ENCODE results near the gene CIBAR2.

CIBAR2 gene

DNA sequence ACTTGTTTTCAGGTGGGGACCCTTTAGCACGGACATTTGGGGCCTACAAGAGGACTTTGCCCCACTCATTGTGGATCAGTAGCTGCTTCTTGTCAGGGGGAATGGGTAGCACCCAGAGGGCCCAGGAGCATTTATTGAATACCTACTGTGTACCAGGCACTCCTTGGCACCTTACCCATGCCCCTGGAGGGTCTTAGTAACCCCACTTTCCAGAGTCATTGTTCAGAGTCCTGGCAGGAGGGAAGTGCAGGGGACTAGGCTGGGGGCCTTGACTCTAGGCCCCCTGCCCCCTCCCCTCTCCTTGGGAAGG lies 21.0 kb upstream of the CIBAR2 start:
- Histone ChIP-seq H3K9me3 (ENCODE audit: control insufficient read depth, insufficient read depth, low read length) (no peaks in the 10 kb centered on the region), H3K4me1 (ENCODE audit: control insufficient read depth, insufficient read depth, low read length) (no peaks in the 10 kb centered on the region), H3K36me3 (ENCODE audit: control insufficient read depth, insufficient read depth, low read length) (no peaks in the 10 kb centered on the region), H3K9ac (ENCODE audit: low read depth, low read length) (no peak overlapping the region), H3K4me3 (ENCODE audit: low read depth, low read length) (no peak overlapping the region), H3K27me3 (ENCODE audit: control insufficient read depth, insufficient read depth, low read length) (no peaks in the 10 kb centered on the region)

- no peaks in the 10 kb centered on the region for H3K9me3 ChIP-seq (ENCODE audit: control insufficient read depth, insufficient read depth, low read length)
- H3K9ac ChIP-seq (ENCODE audit: low read depth, low read length), result no peak overlapping the region
- no peaks in the 10 kb centered on the region for H3K27me3 ChIP-seq (ENCODE audit: control insufficient read depth, insufficient read depth, low read length)
- no peaks in the 10 kb centered on the region for H3K4me1 ChIP-seq (ENCODE audit: control insufficient read depth, insufficient read depth, low read length)
- H3K36me3 ChIP-seq (ENCODE audit: control insufficient read depth, insufficient read depth, low read length), result no peaks in the 10 kb centered on the region
- H3K4me3 ChIP-seq (ENCODE audit: low read depth, low read length), result no peak overlapping the region
These were observed 20.4 kb upstream of the CIBAR2 start for GRCh38 chr16:85132456-85133289.

- no peaks in the 10 kb centered on the region for H3K36me3 ChIP-seq (ENCODE audit: control insufficient read depth, insufficient read depth, low read length)
- no peak overlapping the region for H3K4me3 ChIP-seq (ENCODE audit: low read depth, low read length)
- peaks cover 2% of the 10 kb centered on the region for H3K27me3 ChIP-seq (ENCODE audit: control insufficient read depth, insufficient read depth, low read length)
- peaks cover 4% of the 10 kb centered on the region for H3K4me1 ChIP-seq (ENCODE audit: control insufficient read depth, insufficient read depth, low read length)
- H3K9me3 ChIP-seq (ENCODE audit: control insufficient read depth, insufficient read depth, low read length), result no peaks in the 10 kb centered on the region
- no peak overlapping the region for H3K9ac ChIP-seq (ENCODE audit: low read depth, low read length)
These were observed 18.4 kb upstream of the CIBAR2 start for GRCh38 chr16:85130705-85131028.

- Histone ChIP-seq H3K4me3 (ENCODE audit: low read depth, low read length) (no peak overlapping the region), H3K9me3 (ENCODE audit: control insufficient read depth, insufficient read depth, low read length) (no peaks in the 10 kb centered on the region), H3K9ac (ENCODE audit: low read depth, low read length) (no peak overlapping the region), H3K4me1 (ENCODE audit: control insufficient read depth, insufficient read depth, low read length) (peaks cover 4% of the 10 kb centered on the region), H3K36me3 (ENCODE audit: control insufficient read depth, insufficient read depth, low read length) (no peaks in the 10 kb centered on the region), H3K27me3 (ENCODE audit: control insufficient read depth, insufficient read depth, low read length) (peaks cover 4% of the 10 kb centered on the region)
These were observed 17.8 kb upstream of the CIBAR2 start for GRCh38 chr16:85129876-85130704.

GRCh38 chr16:85128079-85128837 lies 16.0 kb upstream of the CIBAR2 start:
- H3K9me3 ChIP-seq (ENCODE audit: control insufficient read depth, insufficient read depth, low read length), result no peaks in the 10 kb centered on the region
- peaks cover 4% of the 10 kb centered on the region for H3K27me3 ChIP-seq (ENCODE audit: control insufficient read depth, insufficient read depth, low read length)
- no peaks in the 10 kb centered on the region for H3K36me3 ChIP-seq (ENCODE audit: control insufficient read depth, insufficient read depth, low read length)
- H3K9ac ChIP-seq (ENCODE audit: low read depth, low read length), result no peak overlapping the region
- H3K4me3 ChIP-seq (ENCODE audit: low read depth, low read length), result no peak overlapping the region
- peaks cover 4% of the 10 kb centered on the region for H3K4me1 ChIP-seq (ENCODE audit: control insufficient read depth, insufficient read depth, low read length)

DNA sequence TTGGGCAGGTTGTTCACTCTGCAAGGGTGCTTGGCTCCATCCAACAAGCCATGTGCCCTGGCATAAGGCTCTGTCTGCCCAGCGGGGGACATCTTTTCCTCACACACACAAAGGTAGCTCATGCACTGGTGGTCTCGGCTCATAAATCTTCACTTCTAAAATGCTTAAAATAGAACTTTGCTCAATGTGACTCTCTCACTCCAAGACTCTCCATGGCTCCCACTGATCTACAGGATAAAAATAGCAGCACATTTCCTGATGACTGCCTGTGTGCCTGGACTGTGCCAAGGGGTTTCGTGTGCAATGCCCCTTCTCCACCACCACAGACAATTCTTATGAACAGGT lies 15.1 kb upstream of the CIBAR2 start:
- Histone ChIP-seq H3K36me3 (ENCODE audit: control insufficient read depth, insufficient read depth, low read length) (no peaks in the 10 kb centered on the region), H3K27me3 (ENCODE audit: control insufficient read depth, insufficient read depth, low read length) (peaks cover 4% of the 10 kb centered on the region), H3K9me3 (ENCODE audit: control insufficient read depth, insufficient read depth, low read length) (no peaks in the 10 kb centered on the region), H3K9ac (ENCODE audit: low read depth, low read length) (no peak overlapping the region), H3K4me1 (ENCODE audit: control insufficient read depth, insufficient read depth, low read length) (peaks cover 4% of the 10 kb centered on the region), H3K4me3 (ENCODE audit: low read depth, low read length) (no peak overlapping the region)

GRCh38 chr16:85126705-85127378 lies 14.6 kb upstream of the CIBAR2 start:
- no peaks in the 10 kb centered on the region for H3K9me3 ChIP-seq (ENCODE audit: control insufficient read depth, insufficient read depth, low read length)
- no peak overlapping the region for H3K4me3 ChIP-seq (ENCODE audit: low read depth, low read length)
- peaks cover 4% of the 10 kb centered on the region for H3K4me1 ChIP-seq (ENCODE audit: control insufficient read depth, insufficient read depth, low read length)
- no peak overlapping the region for H3K9ac ChIP-seq (ENCODE audit: low read depth, low read length)
- peaks cover 4% of the 10 kb centered on the region for H3K27me3 ChIP-seq (ENCODE audit: control insufficient read depth, insufficient read depth, low read length)
- H3K36me3 ChIP-seq (ENCODE audit: control insufficient read depth, insufficient read depth, low read length), result no peaks in the 10 kb centered on the region

GRCh38 chr16:85126394-85126704 lies 14.1 kb upstream of the CIBAR2 start:
- Histone ChIP-seq H3K27me3 (ENCODE audit: control insufficient read depth, insufficient read depth, low read length) (peaks cover 4% of the 10 kb centered on the region), H3K4me1 (ENCODE audit: control insufficient read depth, insufficient read depth, low read length) (peaks cover 4% of the 10 kb centered on the region), H3K9me3 (ENCODE audit: control insufficient read depth, insufficient read depth, low read length) (no peaks in the 10 kb centered on the region), H3K9ac (ENCODE audit: low read depth, low read length) (no peak overlapping the region), H3K36me3 (ENCODE audit: control insufficient read depth, insufficient read depth, low read length) (no peaks in the 10 kb centered on the region), H3K4me3 (ENCODE audit: low read depth, low read length) (no peak overlapping the region)

DNA sequence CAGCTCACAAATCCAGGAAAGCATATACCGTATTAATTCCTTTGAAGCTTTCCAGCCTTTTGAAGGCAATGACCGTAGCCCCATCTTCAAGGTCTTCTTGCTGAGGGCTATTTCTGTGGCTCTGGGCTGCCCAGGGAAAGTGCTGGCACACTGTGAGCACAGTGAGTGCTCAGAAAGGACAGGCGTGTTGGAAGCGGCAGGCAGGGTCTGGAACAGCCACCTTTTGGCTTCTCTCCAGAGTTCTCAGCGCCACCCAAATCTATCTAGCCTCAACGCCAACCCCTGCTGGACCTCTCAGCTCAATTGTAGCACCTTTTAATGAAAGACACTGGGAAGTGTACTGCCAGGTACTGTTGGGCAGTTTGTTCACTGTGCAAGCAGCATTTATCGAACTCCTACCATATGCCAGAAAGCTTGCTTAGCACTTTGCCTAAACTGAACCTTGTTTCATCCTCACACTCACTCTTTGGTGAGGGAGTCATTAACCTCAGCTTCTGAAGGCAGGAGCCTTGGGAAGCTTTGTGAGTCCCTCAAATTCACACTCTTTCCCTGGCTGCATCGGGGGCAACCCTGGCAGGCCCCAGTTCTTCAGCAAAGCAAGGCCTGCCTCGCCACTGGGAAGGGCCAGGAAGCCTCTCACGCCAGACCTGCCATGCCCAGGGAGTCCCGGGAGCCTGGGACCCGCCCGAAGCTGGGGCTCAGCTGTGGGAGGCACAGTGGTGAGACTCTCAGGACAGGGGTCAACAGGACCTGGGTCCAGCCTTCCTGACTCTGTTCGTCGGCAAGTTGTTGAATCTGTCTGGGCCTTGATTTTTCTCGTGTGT lies 13.5 kb upstream of the CIBAR2 start:
- H3K9me3 ChIP-seq (ENCODE audit: control insufficient read depth, insufficient read depth, low read length), result no peaks in the 10 kb centered on the region
- H3K4me3 ChIP-seq (ENCODE audit: low read depth, low read length), result no peak overlapping the region
- H3K36me3 ChIP-seq (ENCODE audit: control insufficient read depth, insufficient read depth, low read length), result no peaks in the 10 kb centered on the region
- H3K4me1 ChIP-seq (ENCODE audit: control insufficient read depth, insufficient read depth, low read length), result peaks cover 4% of the 10 kb centered on the region
- H3K9ac ChIP-seq (ENCODE audit: low read depth, low read length), result no peak overlapping the region
- H3K27me3 ChIP-seq (ENCODE audit: control insufficient read depth, insufficient read depth, low read length), result peaks cover 4% of the 10 kb centered on the region

GRCh38 chr16:85124636-85125346 lies 12.5 kb upstream of the CIBAR2 start:
- peaks cover 4% of the 10 kb centered on the region for H3K27me3 ChIP-seq (ENCODE audit: control insufficient read depth, insufficient read depth, low read length)
- no peaks in the 10 kb centered on the region for H3K36me3 ChIP-seq (ENCODE audit: control insufficient read depth, insufficient read depth, low read length)
- no peak overlapping the region for H3K9ac ChIP-seq (ENCODE audit: low read depth, low read length)
- H3K4me1 ChIP-seq (ENCODE audit: control insufficient read depth, insufficient read depth, low read length), result peaks cover 4% of the 10 kb centered on the region
- no peak overlapping the region for H3K4me3 ChIP-seq (ENCODE audit: low read depth, low read length)
- H3K9me3 ChIP-seq (ENCODE audit: control insufficient read depth, insufficient read depth, low read length), result no peaks in the 10 kb centered on the region
